Keratinocyte (primary cell): Measurements from ENCODE around the gene MYH13.

Experiments
- CTCF ChIP-seq, 3 experiments: IDR thresholded peaks in 1 of 3; conservative IDR thresholded peaks in 1 of 3; optimal IDR thresholded peaks in 1 of 3; 2 replicates in 2 of 3; 3 replicates in 1 of 3; pipeline versions ENCODE3 to v1.5.1; 2011; ENCODE audit warnings: low read length in 3 of 3, mild to moderate bottlenecking in 3 of 3, moderate library complexity in 2 of 3, control low read depth in 1 of 3, inconsistent platforms in 1 of 3; ENCODE audit not compliant: insufficient read depth in 2 of 3; ENCODE audit errors: extremely low read depth in 1 of 3
- EZH2 ChIP-seq: IDR thresholded peaks from one replicate; pipeline ENCODE4 v1.6.1; 2012; ENCODE audit warnings: inconsistent platforms, mild to moderate bottlenecking, low read length, moderate library complexity

- TF ChIP-seq CTCF (optimal IDR thresholded peaks at IDR 0.05 in 1 of 3, IDR thresholded peaks at IDR 0.05 in 1 of 3, conservative IDR thresholded peaks at IDR 0.05 in 1 of 3; ENCODE audit: extremely low read depth in 1 of 3, insufficient read depth in 2 of 3, low read length in 3 of 3) (no peak), EZH2 (no peak)
Measured at GRCh38 chr17:10344816-10345215, 28.0 kb downstream of the MYH13 start.
